GM12878 (cell line): Measurements from ENCODE around the gene FAM20A. TPM values are rescaled to one million over a fixed set of nuclear protein-coding genes. Genes with fewer than 3 reads are reported as not detected.

Experiments used
- ATAC-seq: fragments of 200-7000 bp; cut with Tn5 transposase; 3 replicates; pipeline ENCODE4 v1.9.1; 2020; ENCODE audit warnings: mild to moderate bottlenecking, moderate library complexity
- BruUV-seq: library from RNA; stranded (reverse); fragments of 400-500 nt; replicated peaks from 2 replicates; lab custom pipeline; 2021; lab: Mats Ljungman, UMichigan
- CTCF ChIA-PET: fragments of 300-600 bp; sonication (Branson Sonifier 250); formaldehyde crosslinking; extraction: SDS; loops from one replicate; lab custom pipeline; 2021; ENCODE audit warnings: inconsistent platforms; lab: Yijun Ruan, JAX
- POLR2A ChIA-PET: fragments of 350-600 bp; formaldehyde crosslinking; extraction: SDS; loops from one replicate; lab custom pipeline; 2021; ENCODE audit warnings: inconsistent platforms; lab: Charles Lee
- RAD21 ChIA-PET: fragments of 300-600 bp; sonication (Branson Sonifier 250); formaldehyde crosslinking; loops from one replicate; lab custom pipeline; 2023; ENCODE audit warnings: antibody characterized with exemption; ENCODE audit not compliant: unreplicated experiment; lab: Charles Lee
- SMC1A ChIA-PET: fragments of 300-600 bp; sonication (Branson Sonifier 250); formaldehyde crosslinking; loops from one replicate; lab custom pipeline; 2023; ENCODE audit not compliant: unreplicated experiment, uncharacterized antibody; lab: Charles Lee
- DNase-seq: peaks from one replicate; pipeline ENCODE4 v3.0.0-alpha.2; 2011; ENCODE audit warnings: low read depth, low spot score
- FAIRE-seq: peaks from 3 replicates; lab custom pipeline; 2011; peaks lifted over from hg19 to GRCh38; lab: Jason Lieb, UNC
- H2AFZ ChIP-seq: 2 replicates; pipeline ENCODE4 v1.6.0; 2011; ENCODE audit warnings: low read depth, low read length, control low read depth; ENCODE audit not compliant: control insufficient read depth
- H3K27ac ChIP-seq: 2 replicates; pipeline ENCODE4 v1.5.1; 2011; ENCODE audit warnings: control low read depth; ENCODE audit not compliant: control insufficient read depth, insufficient read depth
- H3K27me3 ChIP-seq, 2 experiments: replicated peaks in 1 of 2; 2 replicates each; pipeline versions ENCODE4 v1.6.0 to v1.6.1; 2011; ENCODE audit warnings: low read length in 1 of 2; ENCODE audit not compliant: control insufficient read depth in 2 of 2, insufficient read depth in 2 of 2
- H3K36me3 ChIP-seq, 2 experiments: 2 replicates each; pipeline ENCODE4 v1.5.1; 2011; ENCODE audit warnings: low read length in 1 of 2; ENCODE audit not compliant: control insufficient read depth in 2 of 2, insufficient read depth in 2 of 2
- H3K4me1 ChIP-seq: 2 replicates; pipeline ENCODE4 v1.6.1; 2011; ENCODE audit warnings: mild to moderate bottlenecking, low read length, moderate library complexity, mixed read lengths; ENCODE audit not compliant: control insufficient read depth, insufficient read depth
- H3K4me2 ChIP-seq: 2 replicates; pipeline ENCODE4 v1.6.0; 2011; ENCODE audit warnings: control low read depth; ENCODE audit not compliant: control insufficient read depth, insufficient read depth
- H3K4me3 ChIP-seq: fragments of 200-600 bp; sonication (generic); 2 replicates; pipeline ENCODE4 v1.5.1; 2016
- H3K79me2 ChIP-seq: 2 replicates; pipeline ENCODE4 v1.6.0; 2011; ENCODE audit warnings: low read length; ENCODE audit not compliant: control insufficient read depth, insufficient read depth
- H3K9ac ChIP-seq: 2 replicates; pipeline ENCODE4 v1.8.0; 2011; ENCODE audit warnings: low read length, control low read depth, mixed read lengths; ENCODE audit not compliant: control insufficient read depth, insufficient read depth
- H3K9me3 ChIP-seq: replicated peaks from 3 replicates; pipeline ENCODE4 v1.5.1; 2011; ENCODE audit warnings: mild to moderate bottlenecking, low read length; ENCODE audit not compliant: control insufficient read depth, insufficient read depth
- H4K20me1 ChIP-seq: 2 replicates; pipeline ENCODE4 v1.6.0; 2011; ENCODE audit not compliant: control insufficient read depth, insufficient read depth
- ASH2L ChIP-seq: fragments of 300-600, 200-600 bp; sonication (generic); IDR thresholded peaks from 2 replicates; pipeline ENCODE4 v1.6.1; 2017; ENCODE audit warnings: low read depth, mild to moderate bottlenecking, borderline replicate concordance
- ATF2 ChIP-seq: IDR thresholded peaks from 2 replicates; pipeline ENCODE4 v1.6.1; 2012; ENCODE audit warnings: low read length, inconsistent platforms
- CBFB ChIP-seq: IDR thresholded peaks from 2 replicates; pipeline ENCODE4 v1.6.1; 2016; ENCODE audit warnings: antibody characterized with exemption, low read depth
- FOS ChIP-seq: IDR thresholded peaks from 3 replicates; pipeline ENCODE4 v1.6.1; 2011; ENCODE audit warnings: borderline replicate concordance; ENCODE audit not compliant: insufficient read length; ENCODE audit errors: extremely low read depth
- HDAC2 ChIP-seq: fragments of 200-600 bp; sonication (generic); IDR thresholded peaks from 2 replicates; pipeline ENCODE4 v1.6.1; 2017
- IKZF2 ChIP-seq, 2 experiments: fragments of 450-650 bp; IDR thresholded peaks; 2 replicates each; pipeline ENCODE4 v1.6.1; 2017; ENCODE audit warnings: mild to moderate bottlenecking in 2 of 2, moderate library complexity in 2 of 2
- MXI1 ChIP-seq: fragments of 150-350 bp; IDR thresholded peaks from 2 replicates; pipeline ENCODE4 v1.6.1; 2011; ENCODE audit warnings: low read depth, mild to moderate bottlenecking, inconsistent platforms, low read length, improper control_type of control experiment
- MYC ChIP-seq: IDR thresholded peaks from 2 replicates; pipeline ENCODE4 v1.6.1; 2011; ENCODE audit warnings: mild to moderate bottlenecking, low read length, moderate library complexity, inconsistent platforms; ENCODE audit not compliant: insufficient read depth, insufficient replicate concordance, insufficient read length, severe bottlenecking
- NFYA ChIP-seq: IDR thresholded peaks from 2 replicates; pipeline ENCODE4 v1.6.1; 2011; ENCODE audit warnings: low read depth, mild to moderate bottlenecking, low read length, improper control_type of control experiment, borderline replicate concordance
- PAX5 ChIP-seq: IDR thresholded peaks from 2 replicates; pipeline ENCODE4 v1.6.1; 2011; ENCODE audit warnings: low read depth, low read length, borderline replicate concordance
- RB1 ChIP-seq: fragments of 450-650 bp; formaldehyde crosslinking; IDR thresholded peaks from 2 replicates; pipeline ENCODE4 v1.6.1; 2017; ENCODE audit warnings: mild to moderate bottlenecking, borderline replicate concordance
- SMARCA5 ChIP-seq: fragments of 450-650 bp; IDR thresholded peaks from 2 replicates; pipeline ENCODE4 v1.6.1; 2017; ENCODE audit warnings: mild to moderate bottlenecking
- SP1 ChIP-seq: IDR thresholded peaks from one replicate; pipeline ENCODE4 v1.6.1; 2011; ENCODE audit warnings: low read depth, low read length
- STAT3 ChIP-seq: IDR thresholded peaks from 2 replicates; pipeline ENCODE4 v1.6.1; 2011; ENCODE audit warnings: low read depth, low read length, improper control_type of control experiment
- USF1 ChIP-seq: IDR thresholded peaks from 2 replicates; pipeline ENCODE4 v1.6.1; 2011; ENCODE audit warnings: borderline replicate concordance, low read depth, mild to moderate bottlenecking, moderate library complexity, mixed read lengths, low read length; ENCODE audit not compliant: insufficient read depth; ENCODE audit errors: extremely low read length
- WRNIP1 ChIP-seq: IDR thresholded peaks from 2 replicates; pipeline ENCODE4 v1.6.1; 2011; ENCODE audit warnings: low read depth, low read length, improper control_type of control experiment, borderline replicate concordance
- ZNF687 ChIP-seq: fragments of 450-650 bp; IDR thresholded peaks from 2 replicates; pipeline ENCODE4 v1.6.1; 2017; ENCODE audit warnings: mild to moderate bottlenecking, moderate library complexity
- WGBS: methylation state at CpG from one replicate; pipeline ENCODE4 v1.1.6; 2016; ENCODE audit warnings: low lambda C conversion rate; ENCODE audit not compliant: insufficient replicate concordance, insufficient coverage; ENCODE audit errors: missing lambda C conversion rate; 5-methylcytosine and 5-hydroxymethylcytosine counted together
- in situ Hi-C: fragments of 300-500 bp; cut with MboI; formaldehyde crosslinking; loops from 9 replicates; pipeline ENCODE4 v1.14.3; 2018; ENCODE audit warnings: mixed read lengths
- intact Hi-C: fragments of 100-400 bp; cut with micrococcal nuclease; formaldehyde crosslinking; loops from one replicate; pipeline ENCODE4 v1.14.2; 2022; ENCODE audit not compliant: unreplicated experiment
- polyA plus RNA-seq, 11 experiments: library from polyadenylated mRNA; depleted of rRNA in 4 of 11; unstranded in 6 of 11; stranded (reverse) in 5 of 11; fragments of >200 nt; fragmentation: Nextera tagmentation in 4 of 11; fragmentation: Illumina TruSeq in 1 of 11; extraction: Ambion mirVana in 4 of 11; extraction: Trizol in 1 of 11; gene quantifications; 1 replicate in 1 of 11; 2 replicates in 10 of 11; pipeline versions ENCODE4 v1.2.1 to v1.2.3, GENCODE V29; 2011 to 2016; ENCODE audit warnings: inconsistent platforms in 2 of 11, missing spikeins in 2 of 11, low read depth in 1 of 11
- total RNA-seq, 4 experiments: library from RNA; depleted of rRNA in 3 of 4; stranded (reverse); fragments of >200 nt in 3 of 4; fragmentation: Illumina TruSeq in 1 of 4; extraction: Trizol in 1 of 4; gene quantifications; 2 replicates each; pipeline versions ENCODE4 v1.2.1 to v1.2.3, GENCODE V29; 2013 to 2021

The FAM20A gene
- total and polyA plus RNA-seq, 10 of the 15 experiments (the other 5 are each of a cell fraction or from before 2014, with no cell fraction given): 0.13 TPM; not detected in 9

GRCh38 chr17:68579194-68579927 is 21.8 kb downstream of the FAM20A start (continued):
- TF ChIP-seq ZNF687 (no peak), FOS (no peak), SP1 (no peak), WRNIP1 (no peak), PAX5 (no peak)

- Histone ChIP-seq H3K27ac (no peak overlapping the region), H3K9me3 (no peaks in the 10 kb centered on the region), H3K79me2 (no peaks in the 10 kb centered on the region), H3K27me3 (no peaks in the 10 kb centered on the region), H3K4me3 (no peak overlapping the region), H2AFZ (no peak overlapping the region), H3K9ac (no peak overlapping the region), H3K36me3 (no peaks in the 10 kb centered on the region), H3K4me2 (no peak overlapping the region), H3K4me1 (no peaks in the 10 kb centered on the region), H4K20me1 (no peaks in the 10 kb centered on the region)
- ChIA-PET POLR2A (no interaction called here), CTCF (no interaction called here), RAD21 (no interaction called here), SMC1A (interaction anchor here (0.6 kb wide), 1 partner anchor 295 kb away, joined by 3 read pairs; no protein-coding TSS in a partner anchor)
- WGBS: 28% methylated on average over 3 of the region's 3 CpGs
- TF ChIP-seq MYC (no peak), STAT3 (no peak), CBFB (no peak), ATF2 (no peak), IKZF2 (IDR thresholded peaks at IDR 0.05) (no peak), ASH2L (no peak), NFYA (no peak), SMARCA5 (no peak), RB1 (no peak), USF1 (no peak), HDAC2 (no peak), MXI1 (no peak)
- ATAC-seq: no peak
- in situ Hi-C loops: no loop called here
- intact Hi-C loops: no loop called here
- no TSS peak for BruUV-seq
- no peak for DNase-seq
- no peak for FAIRE-seq
Observed at GRCh38 chr17:68578236-68578635, 22.9 kb downstream of the FAM20A start.
